ENCODE data around the gene DNAJB2.

The DNAJB2 gene

DNA sequence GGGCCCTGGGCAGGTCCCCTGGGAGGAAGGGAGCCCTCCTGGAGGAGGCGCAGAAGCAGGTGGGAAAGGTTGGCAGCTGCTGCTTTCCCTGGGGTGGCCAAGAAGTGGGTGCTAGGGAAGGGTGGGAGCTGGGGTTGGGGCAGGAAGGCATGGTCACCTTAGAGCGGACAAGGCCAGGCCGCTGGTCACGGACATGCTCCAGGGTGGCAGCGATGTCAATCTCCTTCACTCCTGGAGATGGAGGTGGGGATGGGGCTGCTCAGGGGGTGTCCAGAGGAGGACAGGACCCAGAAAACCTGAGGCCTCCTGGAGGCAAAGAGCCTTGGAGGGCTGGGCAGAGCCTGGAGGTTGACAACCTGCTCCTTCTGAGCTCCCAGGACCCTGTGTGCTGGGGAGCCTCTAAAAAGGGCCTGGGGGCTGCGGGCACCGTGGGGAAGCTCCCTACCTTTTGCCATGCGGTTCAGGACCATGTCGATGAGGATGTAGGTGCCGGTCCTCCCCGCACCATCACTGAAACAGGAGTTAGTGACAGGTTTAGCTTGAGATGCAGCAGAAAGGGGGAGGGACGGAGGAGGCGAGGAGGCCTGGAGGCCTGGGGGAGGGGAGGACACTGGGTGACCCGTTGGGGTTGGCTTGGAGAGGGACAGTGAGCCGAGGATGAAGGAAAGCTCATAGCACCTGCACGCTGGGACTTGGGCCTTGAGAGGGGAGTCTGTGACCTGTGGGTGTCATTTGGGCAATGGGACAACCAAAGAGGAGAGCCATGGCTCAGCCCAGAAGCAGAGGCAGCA lies 11.4 kb downstream of the DNAJB2 start:
- Histone ChIP-seq H3K9ac (ENCODE audit: low read length) (no peak overlapping the region), H3K4me1 (ENCODE audit: control insufficient read depth, insufficient read depth, low read length) (peaks cover 10% of the 10 kb centered on the region), H3K27ac (ENCODE audit: low read depth, low read length) (no peak overlapping the region), H3K4me3 (ENCODE audit: low read length) (no peak overlapping the region), H3K36me3 (ENCODE audit: control insufficient read depth, insufficient read depth, low read length) (no peaks in the 10 kb centered on the region), H3K27me3 (ENCODE audit: control insufficient read depth, insufficient read depth, low read length) (no peaks in the 10 kb centered on the region)

DNA sequence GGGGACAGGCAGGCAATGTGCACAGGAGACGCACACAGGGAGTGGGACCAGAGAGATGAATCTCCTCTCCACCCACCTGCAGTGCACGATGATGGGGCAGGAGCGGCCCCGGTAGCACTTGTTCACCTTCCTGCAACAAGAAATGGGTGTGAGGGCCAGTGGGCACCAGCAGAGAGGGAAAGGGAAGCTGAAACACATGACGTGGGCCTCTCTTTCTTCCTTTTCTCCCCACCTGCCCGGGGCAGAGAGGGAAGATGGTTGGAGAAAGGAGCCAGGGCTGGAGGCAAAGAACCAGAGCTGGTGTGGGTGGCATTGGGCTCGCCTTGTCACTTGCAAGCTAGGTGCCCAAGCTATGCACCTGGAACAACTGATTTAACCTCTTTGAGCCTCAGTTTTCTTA lies 12.2 kb downstream of the DNAJB2 start:
- Histone ChIP-seq H3K36me3 (ENCODE audit: control insufficient read depth, insufficient read depth, low read length) (no peaks in the 10 kb centered on the region), H3K27me3 (ENCODE audit: control insufficient read depth, insufficient read depth, low read length) (no peaks in the 10 kb centered on the region)

DNA sequence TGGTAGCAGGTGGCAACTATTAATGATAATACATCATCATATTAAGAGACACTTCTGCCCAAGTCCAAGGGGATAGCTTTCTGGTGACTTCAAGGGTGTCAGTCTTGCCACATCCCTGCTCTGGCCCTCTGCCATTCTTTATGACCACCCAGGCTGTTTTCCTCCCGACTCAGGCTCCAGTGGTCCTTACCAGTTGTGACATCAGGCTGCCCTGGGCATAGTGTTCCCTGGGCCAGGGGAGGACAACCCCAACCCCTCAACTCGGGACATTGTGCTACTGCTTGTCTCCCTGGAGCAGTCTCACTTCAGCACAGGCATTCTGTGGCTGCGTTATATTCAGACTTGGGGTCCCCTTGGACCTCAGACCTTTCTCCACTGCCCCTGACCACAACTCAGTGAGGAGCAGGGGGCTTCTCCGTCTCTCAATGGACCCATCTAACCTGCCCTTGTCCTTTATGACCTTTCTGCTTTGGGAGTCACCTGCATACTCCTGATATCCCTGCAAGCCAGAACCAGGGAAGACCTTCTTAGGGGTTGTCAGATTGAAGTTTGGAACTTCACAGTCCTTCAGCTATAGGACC lies 12.8 kb downstream of the DNAJB2 start:
- H3K27ac ChIP-seq (ENCODE audit: low read depth, low read length), result no peak overlapping the region
- H3K9ac ChIP-seq (ENCODE audit: low read length), result no peak overlapping the region
- H3K27me3 ChIP-seq (ENCODE audit: control insufficient read depth, insufficient read depth, low read length), result no peaks in the 10 kb centered on the region
- no peaks in the 10 kb centered on the region for H3K36me3 ChIP-seq (ENCODE audit: control insufficient read depth, insufficient read depth, low read length)
- peaks cover 10% of the 10 kb centered on the region for H3K4me1 ChIP-seq (ENCODE audit: control insufficient read depth, insufficient read depth, low read length)
- no peak overlapping the region for H3K4me3 ChIP-seq (ENCODE audit: low read length)

More for the DNA sequence above, 12.2 kb downstream of the DNAJB2 start:
- no peak overlapping the region for H3K4me3 ChIP-seq (ENCODE audit: low read length)
- no peak overlapping the region for H3K9ac ChIP-seq (ENCODE audit: low read length)
- H3K4me1 ChIP-seq (ENCODE audit: control insufficient read depth, insufficient read depth, low read length), result peaks cover 10% of the 10 kb centered on the region
- no peak overlapping the region for H3K27ac ChIP-seq (ENCODE audit: low read depth, low read length)

DNA sequence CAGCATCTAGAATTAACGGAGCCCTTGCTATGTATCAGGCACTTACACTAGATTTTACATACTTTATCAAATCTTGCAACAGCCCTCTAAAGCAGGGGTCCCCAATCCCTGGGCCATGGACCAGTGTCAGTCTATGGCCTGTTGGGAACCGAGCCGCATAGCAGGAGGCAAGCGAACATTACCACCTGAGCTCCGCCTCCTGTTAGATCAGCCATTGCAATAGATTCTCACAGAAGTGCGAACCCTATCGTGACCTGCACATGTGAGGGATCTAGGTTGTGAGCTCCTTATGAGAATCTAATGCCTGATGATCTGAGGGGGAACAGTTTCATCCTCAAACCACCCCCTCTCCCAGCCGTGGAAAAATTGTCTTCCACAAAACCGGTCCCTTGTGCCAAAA lies 13.4 kb downstream of the DNAJB2 start:
- no peak overlapping the region for H3K27ac ChIP-seq (ENCODE audit: low read depth, low read length)
- peaks cover 10% of the 10 kb centered on the region for H3K4me1 ChIP-seq (ENCODE audit: control insufficient read depth, insufficient read depth, low read length)
- H3K9ac ChIP-seq (ENCODE audit: low read length), result no peak overlapping the region
- H3K27me3 ChIP-seq (ENCODE audit: control insufficient read depth, insufficient read depth, low read length), result no peaks in the 10 kb centered on the region
- no peak overlapping the region for H3K4me3 ChIP-seq (ENCODE audit: low read length)
- H3K36me3 ChIP-seq (ENCODE audit: control insufficient read depth, insufficient read depth, low read length), result no peaks in the 10 kb centered on the region

DNA sequence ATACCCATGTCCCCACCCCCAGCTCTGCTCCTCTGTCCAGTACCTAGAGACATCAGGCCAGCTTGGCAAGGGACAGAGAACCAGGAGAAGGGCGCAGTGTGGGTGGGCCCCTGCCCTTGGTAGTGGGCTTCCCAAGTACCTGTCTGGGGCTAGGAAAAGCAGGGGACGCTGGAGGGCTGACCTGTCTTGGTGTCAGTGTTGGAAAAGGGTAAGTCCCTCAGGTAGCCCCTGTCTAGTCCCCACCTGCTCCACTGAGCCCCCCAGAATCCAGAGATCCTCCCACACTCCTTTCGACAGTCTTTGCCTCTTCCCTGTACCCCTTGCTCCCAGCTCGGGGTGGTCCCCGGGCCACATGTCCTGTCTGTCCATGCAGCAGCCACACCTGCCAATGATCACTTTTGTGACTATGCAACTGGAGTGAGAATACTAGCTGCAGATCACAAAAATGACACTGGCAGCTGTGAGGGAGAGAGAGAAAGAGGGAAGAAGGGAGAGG lies 14.6 kb downstream of the DNAJB2 start:
- H3K27ac ChIP-seq (ENCODE audit: low read depth, low read length), result no peak overlapping the region
- no peak overlapping the region for H3K9ac ChIP-seq (ENCODE audit: low read length)
- H3K4me3 ChIP-seq (ENCODE audit: low read length), result no peak overlapping the region

DNA sequence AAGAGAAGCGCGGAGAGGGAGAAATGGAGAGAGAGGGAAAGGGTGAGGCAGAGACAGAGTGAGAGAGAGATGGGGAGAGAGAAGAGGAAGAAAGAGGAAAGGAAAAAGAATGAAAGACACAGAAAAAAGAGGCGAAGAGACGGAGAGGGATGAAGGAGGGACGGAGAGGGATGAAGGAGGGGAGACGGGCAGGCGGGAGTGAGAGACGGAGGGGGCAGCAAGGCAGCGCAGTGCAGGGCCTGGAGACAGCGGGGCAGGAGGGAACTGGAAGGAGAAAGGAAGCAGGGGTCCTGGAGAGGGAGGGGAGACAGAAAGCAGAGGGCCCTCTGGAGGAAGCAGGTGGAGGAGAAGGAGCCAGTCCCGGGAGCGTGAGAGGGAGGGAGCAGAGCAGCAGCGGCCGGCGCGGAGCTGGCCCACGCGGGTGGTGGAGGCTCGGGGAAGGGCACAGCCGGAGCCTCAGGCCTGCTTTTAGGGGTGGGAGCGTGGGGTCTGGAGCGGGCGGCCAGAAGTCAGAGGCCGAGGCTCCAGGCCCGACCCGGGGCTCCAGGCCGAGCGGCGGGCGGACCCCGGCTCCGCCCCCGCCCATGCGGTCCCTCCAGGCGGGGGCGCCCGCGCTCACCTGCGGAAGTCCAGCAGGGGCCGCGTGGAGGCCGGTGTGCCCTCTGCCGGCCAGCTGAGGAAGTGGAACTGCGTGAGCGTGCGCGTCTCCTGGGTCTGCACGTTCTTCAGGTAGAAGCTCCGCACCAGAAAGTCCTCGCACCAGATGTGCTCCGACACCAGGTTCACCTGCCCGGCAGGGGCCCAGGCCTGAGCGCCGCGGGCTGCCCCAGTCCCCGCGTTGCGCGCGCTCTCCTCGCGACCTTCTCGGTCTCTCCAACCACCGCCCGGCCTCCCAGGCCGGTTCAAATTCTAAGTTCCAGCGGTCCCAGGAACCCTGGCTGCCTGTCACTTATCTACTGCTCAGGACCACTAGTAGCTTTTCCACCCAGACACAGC lies 15.5 kb downstream of the DNAJB2 start:
- peak overlapping the region; percentile 72 for H3K27ac ChIP-seq (ENCODE audit: low read depth, low read length)
- peaks cover 6% of the 10 kb centered on the region for H3K4me1 ChIP-seq (ENCODE audit: control insufficient read depth, insufficient read depth, low read length)
- H3K27me3 ChIP-seq (ENCODE audit: control insufficient read depth, insufficient read depth, low read length), result no peaks in the 10 kb centered on the region
- H3K9ac ChIP-seq (ENCODE audit: low read length), result peak overlapping the region; percentile 43
- H3K36me3 ChIP-seq (ENCODE audit: control insufficient read depth, insufficient read depth, low read length), result no peaks in the 10 kb centered on the region
- H3K4me3 ChIP-seq (ENCODE audit: low read length), result peak overlapping the region; percentile 56

More for the DNA sequence above, 14.6 kb downstream of the DNAJB2 start:
- Histone ChIP-seq H3K4me1 (ENCODE audit: control insufficient read depth, insufficient read depth, low read length) (peaks cover 10% of the 10 kb centered on the region), H3K36me3 (ENCODE audit: control insufficient read depth, insufficient read depth, low read length) (no peaks in the 10 kb centered on the region), H3K27me3 (ENCODE audit: control insufficient read depth, insufficient read depth, low read length) (no peaks in the 10 kb centered on the region)

DNA sequence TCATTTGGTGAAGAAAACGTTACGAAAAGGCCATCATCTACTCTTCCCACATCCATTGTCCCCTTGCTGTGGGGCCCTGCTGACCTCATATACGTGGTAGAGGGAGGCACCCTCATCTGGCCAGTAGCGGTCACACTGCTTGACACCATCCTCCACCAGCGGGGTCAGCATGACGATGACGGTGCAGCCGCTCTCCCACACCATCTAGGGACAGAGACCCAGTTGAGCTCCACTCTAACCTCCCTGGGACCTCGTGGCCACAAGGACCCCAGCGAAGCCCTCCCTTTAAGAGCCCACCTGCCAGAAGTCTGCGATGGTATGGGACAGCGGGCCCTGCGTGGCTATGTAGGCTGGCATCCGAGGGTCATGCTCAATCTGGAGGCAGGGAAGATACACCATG lies 17.0 kb downstream of the DNAJB2 start:
- no peak overlapping the region for H3K4me3 ChIP-seq (ENCODE audit: low read length)
- H3K36me3 ChIP-seq (ENCODE audit: control insufficient read depth, insufficient read depth, low read length), result no peaks in the 10 kb centered on the region
- H3K9ac ChIP-seq (ENCODE audit: low read length), result no peak overlapping the region
- H3K4me1 ChIP-seq (ENCODE audit: control insufficient read depth, insufficient read depth, low read length), result no peaks in the 10 kb centered on the region
- no peaks in the 10 kb centered on the region for H3K27me3 ChIP-seq (ENCODE audit: control insufficient read depth, insufficient read depth, low read length)
- H3K27ac ChIP-seq (ENCODE audit: low read depth, low read length), result no peak overlapping the region

DNA sequence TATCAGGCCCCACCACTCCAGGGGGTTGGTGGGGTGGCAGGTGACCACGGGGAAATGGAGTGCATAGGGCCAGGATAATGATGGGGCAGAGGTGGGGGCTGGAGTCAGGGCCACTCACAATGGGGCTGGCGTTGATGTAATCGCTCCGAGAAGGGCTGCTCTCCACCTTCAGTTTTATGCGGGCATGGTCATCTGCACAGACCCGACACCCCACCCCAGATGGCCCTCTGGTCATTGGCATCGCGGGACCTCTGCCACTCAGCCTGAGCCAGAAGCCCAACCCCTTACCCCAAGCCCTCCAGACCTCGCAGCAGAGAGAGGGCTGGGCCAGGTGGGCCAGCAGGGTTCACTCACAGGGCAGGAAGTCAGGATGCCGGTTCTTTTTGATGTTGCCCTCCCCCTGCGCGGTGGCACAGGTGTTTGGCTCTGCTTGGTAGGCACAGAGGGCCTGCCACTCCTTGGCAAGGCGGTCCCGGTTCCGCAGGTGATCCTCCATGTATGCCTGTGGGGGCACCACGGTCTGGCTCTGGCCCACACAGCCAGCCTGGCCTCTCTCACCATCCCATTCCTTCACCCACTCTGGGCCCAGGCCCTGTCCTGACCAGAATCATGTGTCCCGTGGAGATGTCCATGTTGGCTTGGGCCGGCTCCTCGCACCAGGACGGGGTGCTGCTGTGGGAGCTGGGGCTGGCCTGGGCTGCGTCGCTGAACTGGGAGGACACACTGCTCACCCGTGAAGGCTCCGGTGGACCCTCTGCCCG lies 17.6 kb downstream of the DNAJB2 start:
- Histone ChIP-seq H3K27ac (ENCODE audit: low read depth, low read length) (no peak overlapping the region), H3K4me1 (ENCODE audit: control insufficient read depth, insufficient read depth, low read length) (no peaks in the 10 kb centered on the region), H3K36me3 (ENCODE audit: control insufficient read depth, insufficient read depth, low read length) (no peaks in the 10 kb centered on the region), H3K27me3 (ENCODE audit: control insufficient read depth, insufficient read depth, low read length) (no peaks in the 10 kb centered on the region), H3K9ac (ENCODE audit: low read length) (no peak overlapping the region), H3K4me3 (ENCODE audit: low read length) (no peak overlapping the region)

DNA sequence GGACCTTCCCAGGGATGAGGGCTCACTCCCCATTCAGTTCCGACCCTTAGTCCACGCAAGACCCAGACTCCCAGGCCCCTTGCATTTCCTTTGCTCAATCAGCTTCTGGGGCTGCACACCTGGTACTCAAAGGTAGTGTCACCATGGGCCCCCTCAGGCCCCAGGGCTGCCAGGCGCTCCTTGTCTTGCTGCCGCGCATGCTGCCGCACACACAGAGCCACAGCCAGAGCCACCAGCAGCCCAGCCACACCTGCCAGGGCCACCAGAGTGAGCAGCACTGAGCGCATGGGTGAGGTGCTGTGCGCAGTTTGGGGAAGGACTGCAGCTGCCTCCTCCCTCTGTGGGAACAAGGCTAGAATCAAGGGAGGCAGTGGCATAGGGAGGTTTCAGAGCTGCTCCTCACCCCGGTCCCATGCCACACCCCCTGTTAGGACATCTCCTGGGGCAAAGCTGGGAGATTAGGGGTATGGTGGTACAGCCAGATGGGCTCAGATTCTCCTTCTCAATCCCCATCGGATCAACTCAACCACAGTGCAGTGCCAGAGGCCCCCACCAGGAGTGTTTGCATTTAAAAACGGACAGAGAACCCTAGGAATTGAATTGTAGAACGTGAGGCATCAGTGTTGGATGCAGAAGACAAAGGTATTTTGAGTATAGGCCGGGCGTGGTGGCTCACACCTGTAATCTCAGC lies 18.7 kb downstream of the DNAJB2 start:
- H3K4me1 ChIP-seq (ENCODE audit: control insufficient read depth, insufficient read depth, low read length), result no peaks in the 10 kb centered on the region
- H3K9ac ChIP-seq (ENCODE audit: low read length), result no peak overlapping the region
- H3K27me3 ChIP-seq (ENCODE audit: control insufficient read depth, insufficient read depth, low read length), result peaks cover 2% of the 10 kb centered on the region
- H3K4me3 ChIP-seq (ENCODE audit: low read length), result no peak overlapping the region
- no peaks in the 10 kb centered on the region for H3K36me3 ChIP-seq (ENCODE audit: control insufficient read depth, insufficient read depth, low read length)
- H3K27ac ChIP-seq (ENCODE audit: low read depth, low read length), result no peak overlapping the region

DNA sequence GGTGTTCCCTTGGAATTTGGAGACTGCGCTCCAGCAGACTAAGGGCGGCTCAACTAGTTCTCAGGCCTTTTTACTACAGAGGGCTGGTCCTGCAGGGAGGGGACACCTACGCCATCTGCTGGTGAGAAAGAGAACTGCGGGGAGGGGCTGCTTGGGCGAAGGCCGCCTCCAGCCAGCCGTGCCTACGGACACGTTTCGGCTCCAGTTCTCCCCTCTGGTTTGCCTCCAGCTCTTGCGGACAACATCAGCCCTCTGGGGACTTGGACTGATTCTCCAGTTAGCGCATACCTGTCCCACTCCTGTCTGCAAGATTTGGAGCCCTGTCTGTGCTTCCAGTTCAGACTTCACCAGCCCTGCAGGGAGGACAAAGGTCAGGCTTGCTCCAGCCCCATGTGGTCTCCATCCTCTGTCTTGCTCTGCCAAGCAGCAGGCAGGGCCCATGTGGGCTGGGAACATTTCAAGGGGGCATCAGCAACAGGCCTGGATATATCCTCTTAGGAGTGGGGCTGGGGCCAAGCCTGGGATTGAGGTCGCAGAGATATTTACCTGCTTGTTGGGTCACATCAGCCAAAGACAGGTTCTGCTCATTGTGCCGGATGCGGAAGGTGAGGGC lies 19.7 kb downstream of the DNAJB2 start:
- Histone ChIP-seq H3K27me3 (ENCODE audit: control insufficient read depth, insufficient read depth, low read length) (peaks cover 2% of the 10 kb centered on the region), H3K36me3 (ENCODE audit: control insufficient read depth, insufficient read depth, low read length) (no peaks in the 10 kb centered on the region), H3K4me3 (ENCODE audit: low read length) (no peak overlapping the region), H3K9ac (ENCODE audit: low read length) (no peak overlapping the region), H3K27ac (ENCODE audit: low read depth, low read length) (no peak overlapping the region), H3K4me1 (ENCODE audit: control insufficient read depth, insufficient read depth, low read length) (no peaks in the 10 kb centered on the region)

DNA sequence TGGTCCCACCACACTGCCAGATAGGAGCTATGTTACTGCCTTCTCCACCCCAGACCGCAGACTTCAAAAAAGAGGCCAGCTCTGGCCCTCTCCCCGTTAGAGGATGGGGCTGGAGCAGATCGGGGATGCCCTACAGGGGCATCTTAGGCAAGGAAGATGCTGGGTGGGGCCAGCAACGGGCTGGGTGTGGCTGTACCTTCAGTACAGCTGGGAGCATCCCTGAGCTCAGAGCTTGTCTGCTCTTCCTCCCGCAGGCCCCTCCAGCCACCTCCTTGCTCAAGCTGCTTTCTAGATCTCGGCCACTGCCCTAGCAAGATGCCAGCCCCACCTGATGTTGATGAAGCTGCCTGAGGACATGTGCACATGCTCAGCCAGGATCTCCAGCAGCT lies 20.2 kb downstream of the DNAJB2 start:
- Histone ChIP-seq H3K27ac (ENCODE audit: low read depth, low read length) (no peak overlapping the region), H3K4me3 (ENCODE audit: low read length) (no peak overlapping the region), H3K4me1 (ENCODE audit: control insufficient read depth, insufficient read depth, low read length) (no peaks in the 10 kb centered on the region), H3K9ac (ENCODE audit: low read length) (no peak overlapping the region), H3K27me3 (ENCODE audit: control insufficient read depth, insufficient read depth, low read length) (peaks cover 2% of the 10 kb centered on the region), H3K36me3 (ENCODE audit: control insufficient read depth, insufficient read depth, low read length) (no peaks in the 10 kb centered on the region)

Data from rectal smooth muscle tissue (tissue), 1 donor.